GM19467 (cell line): ENCODE results near the gene SNAPIN.

Experiments used
- ATAC-seq: cut with Tn5 transposase; IDR thresholded peaks from one replicate; pipeline ENCODE4 v1.9.1; 2021; ENCODE audit warnings: mild to moderate bottlenecking, moderate library complexity; ENCODE audit not compliant: unreplicated experiment

SNAPIN gene

GRCh38 chr1:153677718-153678518 lies 19.4 kb downstream of the SNAPIN start:
- ATAC-seq, result no peak

- ATAC-seq, result no peak
Measured at GRCh38 chr1:153678519-153679336, 20.2 kb downstream of the SNAPIN start, which contains the start of gene NPR1. TSS of gene NPR1 (plus strand) at chr1:153678688. CDS start at chr1:153679109, 421 bp downstream.

- ATAC-seq, result no peak
Measured at GRCh38 chr1:153679337-153680119, 21.0 kb downstream of the SNAPIN start.

GRCh38 chr1:153680120-153680403 lies 21.6 kb downstream of the SNAPIN start:
- ATAC-seq, result no peak

- no peak for ATAC-seq
Measured at GRCh38 chr1:153682730-153683129, 24.2 kb downstream of the SNAPIN start.

- ATAC-seq, result no peak
Measured at GRCh38 chr1:153683854-153684253, 25.4 kb downstream of the SNAPIN start.

GRCh38 chr1:153684892-153685291 lies 26.4 kb downstream of the SNAPIN start:
- ATAC-seq, result no peak

GRCh38 chr1:153685544-153686340 lies 27.2 kb downstream of the SNAPIN start:
- no peak for ATAC-seq

- ATAC-seq, result no peak
Measured at GRCh38 chr1:153687346-153688125, 29.0 kb downstream of the SNAPIN start.

GRCh38 chr1:153688276-153688675 lies 29.8 kb downstream of the SNAPIN start:
- no peak for ATAC-seq

GRCh38 chr1:153688736-153689328 lies 30.3 kb downstream of the SNAPIN start:
- ATAC-seq, result no peak

- no peak for ATAC-seq
Measured at GRCh38 chr1:153693466-153693865, 35.0 kb downstream of the SNAPIN start.

GRCh38 chr1:153696741-153697140 lies 38.2 kb downstream of the SNAPIN start:
- ATAC-seq, result no peak

GRCh38 chr1:153697191-153698019 lies 38.9 kb downstream of the SNAPIN start:
- ATAC-seq, result no peak

- ATAC-seq, result no peak
Measured at GRCh38 chr1:153698020-153698922, 39.8 kb downstream of the SNAPIN start.

GRCh38 chr1:153698923-153699714 lies 40.6 kb downstream of the SNAPIN start:
- ATAC-seq, result no peak

- ATAC-seq, result no peak
Measured at GRCh38 chr1:153699768-153700167, 41.3 kb downstream of the SNAPIN start.
